WI38 (cell line): Measurements from ENCODE around the gene ARL15.

Experiments used
- H3K4me3 ChIP-seq: 2 replicates; pipeline ENCODE4 v1.5.1; 2011; ENCODE audit warnings: low read depth, mild to moderate bottlenecking, control low read depth, low read length
- CTCF ChIP-seq: IDR thresholded peaks from 2 replicates; pipeline ENCODE4 v1.5.1; 2012; ENCODE audit warnings: low read depth, mild to moderate bottlenecking, control low read depth, low read length

The ARL15 gene

GRCh38 chr5:54176066-54176830 is 134.1 kb downstream of the ARL15 start:
- TF ChIP-seq CTCF, result no peak

GRCh38 chr5:54173251-54173650 is 137.1 kb downstream of the ARL15 start:
- TF ChIP-seq CTCF, result no peak
- no peak overlapping the region for H3K4me3 ChIP-seq

More at GRCh38 chr5:54176066-54176830, 134.1 kb downstream of the ARL15 start:
- no peak overlapping the region for H3K4me3 ChIP-seq

GRCh38 chr5:54171645-54172384 is 138.6 kb downstream of the ARL15 start:
- TF ChIP-seq CTCF, result no peak
- no peak overlapping the region for H3K4me3 ChIP-seq

GRCh38 chr5:54165687-54166086 is 144.7 kb downstream of the ARL15 start:
- TF ChIP-seq CTCF, result no peak
- no peak overlapping the region for H3K4me3 ChIP-seq

- no peak overlapping the region for H3K4me3 ChIP-seq
- no peak for TF ChIP-seq CTCF
Observed at GRCh38 chr5:54162184-54162583, 148.2 kb downstream of the ARL15 start.

GRCh38 chr5:54160329-54160728 is 150.0 kb downstream of the ARL15 start:
- TF ChIP-seq CTCF, result no peak
- no peak overlapping the region for H3K4me3 ChIP-seq

GRCh38 chr5:54159893-54160195 is 150.5 kb downstream of the ARL15 start:
- no peak overlapping the region for H3K4me3 ChIP-seq
- TF ChIP-seq CTCF, result no peak
